ENCODE results near the gene IKZF2. TPM values are rescaled to one million over a fixed set of nuclear protein-coding genes. Genes with fewer than 3 reads are reported as not detected.

The IKZF2 gene
- total RNA-seq, 1 experiment from 2014 or later = 3.0 TPM

DNA sequence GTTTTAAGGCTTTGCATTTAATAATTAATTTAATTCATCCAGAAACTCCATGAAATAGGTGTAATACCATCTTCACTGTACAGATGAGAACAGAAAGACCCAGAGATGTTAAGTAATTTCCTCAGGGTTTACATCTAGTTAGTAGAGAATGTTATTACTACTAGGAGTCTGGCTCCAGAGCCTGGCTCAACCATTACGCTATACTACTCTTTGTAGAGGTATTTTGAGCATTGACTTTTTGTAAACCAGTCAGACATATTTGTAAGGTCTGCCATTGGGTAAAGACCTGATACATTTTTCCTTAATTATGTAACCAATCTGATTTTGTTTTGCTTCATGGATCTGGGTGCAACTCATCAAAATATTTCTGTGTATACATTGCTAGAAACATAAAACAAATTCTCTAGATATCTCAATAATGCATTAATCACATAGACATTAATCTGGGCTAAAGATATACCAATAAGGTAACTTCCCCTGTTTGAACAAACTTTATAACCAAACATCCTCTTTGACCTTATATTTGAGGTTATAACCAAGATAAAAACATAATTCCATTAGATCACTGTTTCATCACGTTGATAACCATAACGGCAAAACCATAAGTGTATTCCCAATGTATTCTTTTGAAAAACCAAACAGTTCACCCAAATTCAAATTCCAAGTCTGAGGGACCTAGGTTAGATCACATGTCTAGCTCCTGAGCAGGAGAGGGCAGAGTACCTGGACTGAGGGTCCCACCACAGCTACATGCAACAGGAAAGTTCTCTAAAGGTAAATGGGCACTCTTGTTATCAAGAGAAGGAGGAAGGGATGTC, 135.0 kb downstream of the IKZF2 start:
- Histone ChIP-seq H2AFZ (ENCODE audit: low read length) (no peak overlapping the region), H3K4me1 (ENCODE audit: insufficient read depth, low read length) (no peaks in the 10 kb centered on the region), H3K18ac (ENCODE audit: insufficient read length, low read depth, low read length) (no peak overlapping the region), H3K27me3 (ENCODE audit: insufficient read depth, low read length) (no peaks in the 10 kb centered on the region), H3T11ph (ENCODE audit: low read length) (no peak overlapping the region), H4K91ac (ENCODE audit: insufficient read length, low read depth, low read length) (no peak overlapping the region), H2BK20ac (ENCODE audit: low read depth, low read length, poor library complexity, severe bottlenecking) (no peak overlapping the region), H3K27ac (ENCODE audit: insufficient read length, low read depth, low read length) (no peak overlapping the region), H2BK5ac (ENCODE audit: insufficient read length, low read length) (no peak overlapping the region), H3K79me2 (ENCODE audit: insufficient read depth, low read length) (no peaks in the 10 kb centered on the region), H3K14ac (ENCODE audit: insufficient read depth, low read length) (no peak overlapping the region), H2BK120ac (ENCODE audit: low read depth, low read length, poor library complexity, severe bottlenecking) (no peak overlapping the region), H3K23me2 (ENCODE audit: insufficient read length, low read depth, low read length, poor library complexity, severe bottlenecking) (no peaks in the 10 kb centered on the region), H4K8ac (replicated peaks; ENCODE audit: insufficient read length, low read depth, low read length) (no peak overlapping the region), H3K9me3 (ENCODE audit: control insufficient read depth, low read depth, low read length) (no peaks in the 10 kb centered on the region), H2BK12ac (ENCODE audit: insufficient read length, low read depth, low read length) (no peak overlapping the region), H4K5ac (ENCODE audit: insufficient read length, low read depth, low read length) (no peak overlapping the region), H3K9ac (ENCODE audit: extremely low read depth, insufficient read length, low read length) (no peak overlapping the region), H4K20me1 (ENCODE audit: control insufficient read depth, insufficient read depth, insufficient read length) (no peaks in the 10 kb centered on the region), H3K23ac (ENCODE audit: insufficient read length, low read depth, low read length) (no peak overlapping the region), H3K4me2 (ENCODE audit: insufficient read depth, insufficient read length, low read length) (no peak overlapping the region), H3K4ac (ENCODE audit: low read depth, low read length) (no peak overlapping the region), H3K79me1 (ENCODE audit: insufficient read depth, low read depth, low read length, poor library complexity, severe bottlenecking) (no peaks in the 10 kb centered on the region), H3K56ac (ENCODE audit: insufficient read length, low read depth, low read length) (no peak overlapping the region), H2BK15ac (ENCODE audit: low read depth, low read length) (no peak overlapping the region), H2AK5ac (ENCODE audit: insufficient read length, low read length) (no peak overlapping the region)
- Mint-ChIP-seq H3K36me3 (ENCODE audit: insufficient read depth in 1 of 3, low read depth in 3 of 3) (no peaks in the 10 kb centered on the region), H3K27ac (no peak overlapping the region), H3K4me3 (no peak overlapping the region), H3K9me3 (no peaks in the 10 kb centered on the region), H3K4me1 (no peaks in the 10 kb centered on the region), H3K27me3 (ENCODE audit: low read depth) (no peaks in the 10 kb centered on the region)
- no peak for DNase-seq
- WGBS (ENCODE audit: extremely low coverage, insufficient read length, low lambda C conversion rate) = no CpG with 5 or more reads among the region's 3 CpGs
- TF ChIP-seq, protein P1, sequence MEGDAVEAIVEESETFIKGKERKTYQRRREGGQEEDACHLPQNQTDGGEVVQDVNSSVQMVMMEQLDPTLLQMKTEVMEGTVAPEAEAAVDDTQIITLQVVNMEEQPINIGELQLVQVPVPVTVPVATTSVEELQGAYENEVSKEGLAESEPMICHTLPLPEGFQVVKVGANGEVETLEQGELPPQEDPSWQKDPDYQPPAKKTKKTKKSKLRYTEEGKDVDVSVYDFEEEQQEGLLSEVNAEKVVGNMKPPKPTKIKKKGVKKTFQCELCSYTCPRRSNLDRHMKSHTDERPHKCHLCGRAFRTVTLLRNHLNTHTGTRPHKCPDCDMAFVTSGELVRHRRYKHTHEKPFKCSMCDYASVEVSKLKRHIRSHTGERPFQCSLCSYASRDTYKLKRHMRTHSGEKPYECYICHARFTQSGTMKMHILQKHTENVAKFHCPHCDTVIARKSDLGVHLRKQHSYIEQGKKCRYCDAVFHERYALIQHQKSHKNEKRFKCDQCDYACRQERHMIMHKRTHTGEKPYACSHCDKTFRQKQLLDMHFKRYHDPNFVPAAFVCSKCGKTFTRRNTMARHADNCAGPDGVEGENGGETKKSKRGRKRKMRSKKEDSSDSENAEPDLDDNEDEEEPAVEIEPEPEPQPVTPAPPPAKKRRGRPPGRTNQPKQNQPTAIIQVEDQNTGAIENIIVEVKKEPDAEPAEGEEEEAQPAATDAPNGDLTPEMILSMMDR (conservative IDR thresholded peaks at IDR 0.05) = no peak
